Calu3 (cell line): ENCODE data around the gene SOD1. TPM values are rescaled to one million over a fixed set of nuclear protein-coding genes. Genes with fewer than 3 reads are reported as not detected.

Experiments
- BruUV-seq: library from RNA; stranded (reverse); fragments of 400-500 nt; replicated peaks from 2 replicates; lab custom pipeline; 2021; lab: Mats Ljungman, UMichigan
- CTCF ChIA-PET: fragments of 300-600 bp; sonication (Branson Sonifier 250); formaldehyde crosslinking; loops from one replicate; lab custom pipeline; 2022; ENCODE audit warnings: antibody characterized with exemption; lab: Charles Lee
- DNase-seq: peaks from one replicate; pipeline ENCODE4 v3.0.0; 2022
- H3K27ac Mint-ChIP-seq: one replicate; pipeline ENCODE4 v1.8.0; 2022; ENCODE audit warnings: mixed read lengths; ENCODE audit not compliant: unreplicated experiment
- H3K27me3 Mint-ChIP-seq: one replicate; pipeline ENCODE4 v1.8.0; 2022; ENCODE audit warnings: mixed read lengths; ENCODE audit not compliant: unreplicated experiment
- H3K36me3 Mint-ChIP-seq: one replicate; pipeline ENCODE4 v1.8.0; 2022; ENCODE audit warnings: mild to moderate bottlenecking, moderate library complexity, mixed read lengths; ENCODE audit not compliant: insufficient read depth, unreplicated experiment
- H3K4me1 Mint-ChIP-seq: one replicate; pipeline ENCODE4 v1.8.0; 2022; ENCODE audit warnings: mild to moderate bottlenecking, low read depth, mixed read lengths; ENCODE audit not compliant: unreplicated experiment
- H3K4me3 Mint-ChIP-seq: one replicate; pipeline ENCODE4 v1.8.0; 2022; ENCODE audit warnings: mild to moderate bottlenecking, low read depth, moderate library complexity, mixed read lengths; ENCODE audit not compliant: unreplicated experiment
- H3K9me3 Mint-ChIP-seq: one replicate; pipeline ENCODE4 v1.8.0; 2022; ENCODE audit warnings: low read depth, mixed read lengths; ENCODE audit not compliant: unreplicated experiment
- intact Hi-C: fragments of 100-400 bp; cut with micrococcal nuclease; formaldehyde crosslinking; loops from one replicate; pipeline ENCODE4 v1.10.0; 2022; ENCODE audit not compliant: unreplicated experiment
- total RNA-seq: library from RNA; stranded (reverse); gene quantifications from 2 replicates; pipeline ENCODE4 v1.2.3, GENCODE V29; 2022
- TF ChIP-seq, protein P1 (sequence below): fragments of 200-600 bp; IDR thresholded peaks from one replicate; pipeline ENCODE4 v1.8.0; 2022; ENCODE audit warnings: antibody characterized with exemption; ENCODE audit not compliant: unreplicated experiment

Gene SOD1
- total RNA-seq, 1 experiment from 2014 or later = 223 TPM

DNA sequence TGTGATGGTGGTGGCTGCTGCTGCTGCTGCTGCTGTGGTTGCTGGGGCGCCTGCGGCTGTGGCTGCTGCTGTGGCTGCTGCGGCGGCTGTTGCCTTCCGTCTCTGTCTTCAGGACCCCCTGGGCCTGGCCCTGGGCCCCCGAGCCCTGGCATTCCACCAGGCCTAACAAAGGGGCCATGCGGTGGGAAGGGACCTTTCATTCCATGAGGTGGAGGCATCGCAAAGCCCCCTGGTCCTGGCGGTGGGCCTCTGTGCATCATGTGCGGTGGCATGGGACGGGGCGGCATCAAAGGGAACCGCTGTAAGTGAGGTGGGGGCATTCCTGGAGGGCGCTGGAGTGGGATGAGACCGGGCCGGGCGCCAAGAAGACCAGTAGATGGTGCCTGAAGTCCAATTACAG lies 12.4 kb downstream of the SOD1 start:
- Mint-ChIP-seq H3K4me1 (no peaks in the 10 kb centered on the region), H3K9me3 (no peaks in the 10 kb centered on the region), H3K27ac (no peak overlapping the region), H3K27me3 (no peaks in the 10 kb centered on the region), H3K4me3 (no peak overlapping the region), H3K36me3 (peaks cover 30% of the 10 kb centered on the region)
- intact Hi-C loops = no loop called here
- CTCF ChIA-PET = no interaction called here
- TF ChIP-seq, protein P1, sequence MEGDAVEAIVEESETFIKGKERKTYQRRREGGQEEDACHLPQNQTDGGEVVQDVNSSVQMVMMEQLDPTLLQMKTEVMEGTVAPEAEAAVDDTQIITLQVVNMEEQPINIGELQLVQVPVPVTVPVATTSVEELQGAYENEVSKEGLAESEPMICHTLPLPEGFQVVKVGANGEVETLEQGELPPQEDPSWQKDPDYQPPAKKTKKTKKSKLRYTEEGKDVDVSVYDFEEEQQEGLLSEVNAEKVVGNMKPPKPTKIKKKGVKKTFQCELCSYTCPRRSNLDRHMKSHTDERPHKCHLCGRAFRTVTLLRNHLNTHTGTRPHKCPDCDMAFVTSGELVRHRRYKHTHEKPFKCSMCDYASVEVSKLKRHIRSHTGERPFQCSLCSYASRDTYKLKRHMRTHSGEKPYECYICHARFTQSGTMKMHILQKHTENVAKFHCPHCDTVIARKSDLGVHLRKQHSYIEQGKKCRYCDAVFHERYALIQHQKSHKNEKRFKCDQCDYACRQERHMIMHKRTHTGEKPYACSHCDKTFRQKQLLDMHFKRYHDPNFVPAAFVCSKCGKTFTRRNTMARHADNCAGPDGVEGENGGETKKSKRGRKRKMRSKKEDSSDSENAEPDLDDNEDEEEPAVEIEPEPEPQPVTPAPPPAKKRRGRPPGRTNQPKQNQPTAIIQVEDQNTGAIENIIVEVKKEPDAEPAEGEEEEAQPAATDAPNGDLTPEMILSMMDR = no peak
- no TSS peak for BruUV-seq
- DNase-seq = no peak

DNA sequence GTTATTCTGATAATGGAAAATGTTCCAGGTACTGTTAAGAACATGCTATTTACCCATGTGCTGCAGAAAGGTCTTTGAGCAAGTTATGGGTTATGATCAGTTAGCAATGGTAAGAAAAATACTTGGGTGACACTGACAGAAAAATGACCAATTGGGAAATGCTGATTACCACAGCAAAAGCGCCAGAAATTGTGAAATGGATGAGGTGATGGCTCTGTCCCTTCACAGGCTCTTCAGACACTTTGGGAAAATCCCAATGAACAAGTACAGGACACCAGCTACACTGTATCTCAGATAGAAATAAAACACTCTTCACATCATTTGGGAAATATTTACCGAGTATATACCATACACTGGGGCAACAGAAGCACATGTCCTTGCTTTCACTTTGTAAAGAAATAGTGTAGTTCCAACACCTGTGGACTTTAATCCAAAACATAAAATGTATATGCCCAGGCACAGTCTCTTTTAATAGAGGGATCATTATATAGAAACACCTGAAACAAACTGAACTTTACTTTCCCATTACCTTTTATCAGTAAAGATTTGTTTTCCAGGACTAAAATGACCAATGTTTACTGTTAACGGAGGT lies 13.9 kb downstream of the SOD1 start:
- Mint-ChIP-seq H3K27me3 (no peaks in the 10 kb centered on the region), H3K9me3 (no peaks in the 10 kb centered on the region), H3K4me3 (no peak overlapping the region), H3K4me1 (no peaks in the 10 kb centered on the region), H3K36me3 (peaks cover 24% of the 10 kb centered on the region), H3K27ac (no peak overlapping the region)
- TF ChIP-seq, protein P1 = no peak
- no peak for DNase-seq
- no TSS peak for BruUV-seq
- CTCF ChIA-PET = no interaction called here
- intact Hi-C loops = no loop called here

DNA sequence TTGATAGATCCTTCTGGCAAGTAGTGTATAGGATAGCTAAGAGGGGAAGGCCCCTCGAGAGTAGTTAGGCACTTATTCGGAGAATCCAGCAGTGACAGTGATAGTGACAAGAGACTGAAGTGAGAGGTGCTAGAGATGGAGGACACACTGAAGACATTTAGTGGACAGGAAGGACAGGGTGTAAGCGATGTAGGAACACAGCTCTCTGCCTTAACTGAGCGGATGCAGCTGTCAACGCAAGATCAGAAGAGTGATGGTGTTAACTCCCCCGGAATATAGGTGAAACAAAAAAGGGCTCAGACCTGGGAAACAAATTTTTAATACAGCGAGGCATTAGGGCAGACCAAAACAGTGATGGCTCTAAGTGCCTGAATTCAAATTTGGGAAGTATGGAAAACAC lies 15.8 kb downstream of the SOD1 start:
- no peak overlapping the region for H3K4me3 Mint-ChIP-seq
- TF ChIP-seq, protein P1 = no peak

DNA sequence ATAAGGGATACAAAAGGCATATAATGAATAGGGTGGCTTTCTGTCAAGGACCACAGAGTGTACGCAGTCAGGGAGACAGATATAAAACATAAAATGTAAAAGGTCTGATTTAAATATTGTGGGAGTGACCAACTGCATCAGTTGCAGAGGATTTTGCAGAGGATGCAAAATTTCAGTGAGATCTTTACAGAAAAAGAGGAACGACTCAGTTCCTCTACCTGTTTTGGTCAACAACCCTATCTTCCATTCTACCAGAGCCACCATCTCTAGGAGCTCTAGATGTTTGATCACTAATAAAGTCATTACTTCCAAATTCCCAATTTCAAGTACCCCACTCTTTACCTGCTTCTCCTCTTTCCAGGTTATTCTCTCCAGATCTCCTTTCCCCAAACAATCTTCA lies 16.5 kb downstream of the SOD1 start:
- no peak overlapping the region for H3K27ac Mint-ChIP-seq
- DNase-seq = no peak
- H3K27me3 Mint-ChIP-seq = no peaks in the 10 kb centered on the region
- H3K9me3 Mint-ChIP-seq = no peaks in the 10 kb centered on the region
- peaks cover 9% of the 10 kb centered on the region for H3K36me3 Mint-ChIP-seq
- TF ChIP-seq, protein P1 = no peak
- CTCF ChIA-PET = no interaction called here
- no TSS peak for BruUV-seq
- intact Hi-C loops = no loop called here
- no peak overlapping the region for H3K4me3 Mint-ChIP-seq
- H3K4me1 Mint-ChIP-seq = no peaks in the 10 kb centered on the region

More for the DNA sequence above, 15.8 kb downstream of the SOD1 start:
- Mint-ChIP-seq H3K4me1 (no peaks in the 10 kb centered on the region), H3K27me3 (no peaks in the 10 kb centered on the region), H3K36me3 (peaks cover 14% of the 10 kb centered on the region), H3K27ac (no peak overlapping the region), H3K9me3 (no peaks in the 10 kb centered on the region)
- CTCF ChIA-PET = interaction anchor here (0.6 kb wide), 1 partner anchor 310 kb away, joined by 4 read pairs; no protein-coding TSS in a partner anchor
- intact Hi-C loops = no loop called here
- DNase-seq = no peak
- BruUV-seq = no TSS peak
